CD4-positive, alpha-beta T cell treated with Interleukin-15 for 1 hour (primary cell): ENCODE data around the gene PRKD2.
A peak's percentile ranks its signal among the peaks of the same experiment; 100 is the strongest.
"Not testable (repeated sequence)": the region's sequence is repeated elsewhere in the genome, so short reads cannot be mapped to it uniquely, and the experiment has no call there.

Experiments used
- DNase-seq: peaks from one replicate; pipeline ENCODE4 v3.0.0-alpha.2; 2020

The PRKD2 gene

DNA sequence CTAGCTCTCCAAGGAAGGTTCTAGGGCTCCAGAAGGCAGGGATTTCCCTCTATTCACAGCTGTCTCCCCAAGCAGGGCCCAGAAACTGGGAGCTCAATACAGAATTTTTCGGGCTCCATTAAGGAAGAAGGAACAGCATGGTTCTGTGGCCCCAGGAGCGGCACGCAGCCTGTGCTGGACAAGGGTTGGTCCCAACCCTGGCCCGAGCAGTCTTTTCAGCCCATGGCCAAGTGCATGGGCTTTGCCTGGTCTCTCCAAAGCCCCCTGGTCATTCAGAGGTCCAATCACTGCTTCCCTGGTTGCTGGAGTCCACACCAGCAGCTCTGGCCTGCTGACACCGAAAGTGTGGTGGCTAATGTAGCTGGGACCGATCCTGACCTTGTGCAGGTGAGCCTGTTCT lies 6.6 kb upstream of the PRKD2 start:
- no peak for DNase-seq

DNA sequence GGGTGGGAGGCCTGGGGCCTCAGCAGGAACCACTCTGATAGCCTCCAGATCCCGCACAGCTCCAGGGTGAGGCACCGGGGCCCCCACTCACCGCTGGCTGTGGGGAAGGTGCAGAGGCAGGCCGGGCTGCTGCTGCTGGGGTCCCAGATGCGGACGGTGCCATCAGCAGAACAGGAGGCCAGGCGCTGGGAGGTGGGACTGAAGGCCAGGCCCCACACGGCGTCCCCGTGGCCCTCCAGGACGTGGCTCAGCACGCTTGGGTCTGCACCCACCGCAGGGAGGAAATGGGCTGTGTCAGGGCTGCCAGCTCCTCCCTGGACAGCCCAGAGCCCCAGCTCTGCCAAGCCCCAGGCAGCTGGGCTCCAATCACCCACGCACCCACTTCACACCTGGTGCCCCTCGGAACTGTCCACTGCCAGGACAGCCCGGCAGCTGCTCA lies 6.1 kb upstream of the PRKD2 start:
- no peak for DNase-seq

DNA sequence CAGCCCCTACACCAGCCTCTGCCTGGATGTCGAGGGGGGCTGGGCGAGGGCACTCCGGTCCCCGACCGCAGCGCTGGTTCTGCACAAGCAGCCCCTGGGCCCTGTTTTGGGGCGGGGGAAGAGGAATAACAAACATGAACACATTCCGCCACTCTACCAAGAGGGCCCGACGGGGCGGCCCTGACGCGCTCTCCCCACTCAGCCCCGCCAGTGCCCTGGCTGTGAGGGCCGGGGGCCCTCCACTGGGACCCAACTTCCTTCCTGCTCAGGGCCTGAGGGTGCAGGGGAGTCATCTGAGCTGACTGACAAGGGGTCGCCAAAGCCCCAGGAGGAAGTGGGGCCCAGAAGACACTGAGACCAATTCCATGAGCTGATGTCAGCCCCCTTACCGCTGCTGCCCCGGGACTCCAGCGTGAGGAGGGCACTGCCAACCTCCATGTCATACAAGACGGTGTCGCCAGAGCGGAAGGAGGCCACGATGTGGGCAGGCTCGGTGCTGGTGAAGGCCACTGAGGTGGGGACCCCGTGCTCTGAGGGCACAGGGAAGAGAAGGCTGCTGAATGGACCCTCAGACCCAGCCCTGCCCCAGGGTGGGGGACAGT lies 5.6 kb upstream of the PRKD2 start:
- DNase-seq = no peak

DNA sequence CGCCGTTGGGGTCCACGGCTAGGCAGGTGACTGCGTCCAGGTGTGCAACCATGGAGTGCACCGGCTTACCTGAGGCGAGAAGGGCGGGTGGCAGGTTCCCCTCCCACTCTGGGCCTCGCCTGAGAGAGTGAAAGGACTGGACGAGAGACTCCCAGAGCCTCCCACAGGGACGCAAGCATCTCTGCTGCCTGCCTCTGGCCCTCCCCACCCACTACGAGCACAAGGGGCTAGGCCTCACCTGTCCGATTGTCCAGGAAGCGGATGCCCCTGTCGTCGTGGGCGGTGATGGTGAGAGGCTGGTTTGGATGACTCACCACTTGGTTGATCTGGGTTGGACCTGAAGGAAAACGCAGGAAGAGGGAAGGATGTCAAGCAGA lies 5.1 kb upstream of the PRKD2 start:
- DNase-seq = no peak

DNA sequence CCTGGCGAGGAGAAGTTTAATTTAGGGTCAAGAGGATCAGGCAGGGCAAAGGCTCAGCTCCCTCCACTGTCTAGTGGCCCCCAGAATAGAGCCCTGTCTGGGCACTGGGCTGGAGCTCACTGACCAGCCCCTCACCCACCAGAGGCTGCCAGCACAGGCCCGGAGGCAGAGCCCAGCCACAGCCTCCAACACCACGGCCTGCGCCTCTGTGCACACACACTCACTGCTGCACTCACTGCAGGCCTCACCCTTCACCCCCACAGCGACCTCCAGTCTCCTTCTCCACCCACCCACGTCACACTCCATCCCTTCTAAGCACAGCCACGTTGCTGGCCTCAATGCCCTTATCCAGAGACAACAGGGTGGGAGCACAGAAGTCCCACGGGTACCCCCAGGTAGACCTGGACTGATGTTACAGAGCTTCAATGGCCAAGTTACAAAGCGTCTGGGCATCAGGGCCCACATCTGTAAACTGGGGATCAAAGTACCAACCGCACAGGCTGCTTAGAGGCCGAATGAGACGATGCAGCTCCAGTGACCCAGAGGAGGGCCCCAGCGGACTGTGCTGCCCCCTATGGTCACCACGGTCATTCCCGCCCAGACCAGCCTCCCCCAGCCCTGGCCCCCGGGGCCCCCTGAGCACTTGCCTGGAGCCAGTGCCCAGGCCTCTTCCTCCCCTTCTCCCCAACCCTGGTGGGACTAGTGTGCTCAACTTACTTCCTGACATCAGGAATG lies 4.5 kb upstream of the PRKD2 start:
- no peak for DNase-seq

DNA sequence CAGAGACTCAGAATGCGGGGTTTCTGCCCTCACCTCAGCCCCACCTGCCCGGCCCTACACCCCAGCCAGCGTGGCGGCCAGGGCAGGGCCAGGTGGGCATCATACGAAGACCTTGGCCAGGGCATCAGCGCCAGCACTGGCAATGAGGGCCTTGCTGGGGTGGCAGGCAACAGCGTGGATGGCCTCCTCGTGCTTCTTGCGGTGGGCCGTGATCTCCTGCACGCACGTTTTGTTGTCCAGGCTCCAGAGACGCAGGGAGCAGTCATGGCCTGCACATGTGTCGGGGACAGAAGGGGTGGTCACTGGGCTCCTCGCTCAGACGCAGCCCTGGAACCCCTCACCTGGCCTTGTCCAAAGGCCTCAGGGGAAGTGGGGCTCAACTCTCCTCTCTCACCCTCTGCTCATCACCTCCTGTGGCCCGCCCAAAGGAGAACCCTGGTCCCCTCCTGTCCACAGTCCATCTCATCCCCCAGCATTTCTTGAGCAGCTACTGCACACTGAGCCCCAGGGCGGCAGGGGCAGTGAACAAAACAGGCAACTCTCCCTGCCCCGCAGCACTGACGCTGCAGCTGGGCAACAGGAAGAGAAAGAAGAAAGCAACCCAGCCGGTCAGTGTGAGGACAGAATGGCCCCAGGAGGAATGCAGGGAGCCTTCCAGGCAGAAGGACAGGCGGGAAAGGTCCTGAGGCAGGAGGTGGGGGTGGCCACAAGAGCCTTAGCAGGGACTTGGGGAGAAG lies 3.8 kb upstream of the PRKD2 start:
- no peak for DNase-seq

DNA sequence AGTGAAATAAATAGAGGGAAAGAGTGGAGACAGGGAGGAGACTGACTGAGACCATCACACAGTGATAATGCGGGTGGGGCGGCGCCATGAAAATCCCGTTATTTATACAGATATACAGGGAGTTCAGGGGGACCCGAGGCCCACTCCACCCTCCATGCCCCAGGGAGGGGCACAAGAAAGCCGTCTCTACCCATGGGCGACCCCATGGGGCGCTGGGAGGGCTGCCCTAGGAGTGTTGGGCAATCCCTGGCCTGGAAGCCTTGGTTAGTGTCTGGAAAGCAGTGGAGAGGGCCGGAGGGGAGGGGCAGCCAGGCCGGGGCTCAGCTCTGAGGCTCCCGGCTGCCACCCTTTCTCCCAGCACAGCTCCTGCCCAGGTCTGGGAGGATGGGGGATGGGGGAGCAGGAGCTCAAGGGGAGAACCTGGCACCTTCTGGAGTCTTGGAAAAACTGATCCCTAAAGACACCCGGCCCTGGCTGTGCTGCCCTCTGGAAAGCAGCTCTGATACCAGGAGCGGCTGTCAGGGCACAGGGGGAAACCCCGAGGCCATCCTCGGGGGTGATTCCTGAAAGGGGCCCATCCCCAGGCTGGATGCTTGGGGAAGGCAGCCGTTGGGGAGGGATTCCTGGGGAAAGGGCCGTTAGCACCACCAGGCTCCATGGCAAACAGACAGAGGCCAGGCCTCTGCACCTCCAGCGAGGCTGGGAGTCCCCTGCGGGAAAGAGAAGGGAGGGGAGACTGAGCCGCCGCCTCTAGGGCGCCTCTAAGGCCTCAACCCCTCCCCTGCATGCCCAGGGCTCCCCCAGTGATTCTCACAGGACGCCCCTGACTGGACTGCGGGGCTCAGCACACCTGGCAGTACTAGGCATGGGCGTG lies 3.0 kb upstream of the PRKD2 start:
- DNase-seq = no peak

DNA sequence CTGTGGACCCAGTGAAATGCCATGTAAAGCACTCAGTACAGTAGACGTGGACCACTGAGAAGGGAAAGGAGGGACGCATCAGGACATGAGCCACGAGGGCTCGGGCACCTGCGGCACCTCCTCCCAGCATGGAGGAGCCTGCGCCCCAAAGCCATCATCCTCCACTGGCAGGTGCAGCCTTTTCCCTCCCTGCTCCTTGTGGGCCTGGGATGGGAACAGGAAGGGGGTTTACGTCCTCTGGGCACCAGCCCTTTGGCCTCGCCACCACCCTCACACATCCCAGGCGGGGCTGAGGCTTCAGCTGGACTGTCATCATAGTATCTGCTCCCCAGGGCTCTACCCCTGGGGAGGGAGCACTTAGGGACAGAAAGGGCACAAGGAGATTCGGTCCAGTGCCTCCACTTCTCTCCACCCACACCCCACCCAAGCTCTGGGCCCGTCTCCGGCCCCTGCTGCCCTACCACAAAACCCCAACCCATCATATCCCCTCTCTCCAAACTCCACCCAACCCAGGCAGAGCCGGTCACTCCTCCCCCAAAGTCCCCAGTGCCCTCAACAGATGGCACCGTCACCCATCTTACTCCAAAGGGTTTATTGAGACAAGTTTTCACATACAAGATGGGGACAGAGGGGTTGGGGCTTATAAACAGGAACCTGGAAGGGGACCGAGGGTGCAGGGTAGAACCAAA lies 2.2 kb upstream of the PRKD2 start:
- DNase-seq = peak; percentile 61

DNA sequence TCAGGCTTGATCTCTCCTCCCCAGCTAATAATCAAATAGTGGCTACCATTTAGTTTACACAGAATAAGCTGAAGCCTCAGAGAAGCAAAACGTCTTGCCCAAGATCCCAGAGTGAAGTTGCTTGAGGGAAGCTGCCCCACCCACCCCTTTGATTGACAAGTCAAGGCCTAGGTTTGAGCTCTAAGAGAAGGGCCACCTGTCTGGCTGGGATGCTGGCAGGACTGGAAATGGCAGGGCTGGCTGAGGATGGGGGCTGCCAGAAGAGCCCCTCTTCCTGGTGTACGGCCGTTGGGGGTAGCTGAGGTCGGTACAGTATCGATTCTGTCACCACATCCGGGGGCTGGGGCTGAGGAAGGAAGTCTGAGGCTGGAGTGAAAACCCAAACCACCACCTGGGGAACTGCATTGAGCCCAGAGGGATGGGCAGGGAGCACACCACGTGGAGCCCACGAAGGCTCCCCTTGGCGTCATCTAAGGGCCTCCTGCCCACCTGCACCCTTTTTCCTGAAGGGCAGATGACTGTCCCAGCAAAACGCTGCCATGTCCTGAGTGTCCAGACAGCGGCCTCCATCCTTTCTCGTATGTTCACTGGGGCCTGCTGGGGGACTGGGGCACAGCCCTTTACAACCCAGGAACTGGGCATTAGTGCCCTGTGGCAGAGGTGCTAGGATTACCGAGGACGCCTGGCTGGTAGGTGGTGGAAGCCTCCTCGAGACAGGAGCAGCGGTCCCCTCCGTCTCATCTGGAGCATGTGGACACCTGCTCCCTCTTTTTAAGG lies 1.4 kb upstream of the PRKD2 start:
- peak; percentile 67 for DNase-seq

DNA sequence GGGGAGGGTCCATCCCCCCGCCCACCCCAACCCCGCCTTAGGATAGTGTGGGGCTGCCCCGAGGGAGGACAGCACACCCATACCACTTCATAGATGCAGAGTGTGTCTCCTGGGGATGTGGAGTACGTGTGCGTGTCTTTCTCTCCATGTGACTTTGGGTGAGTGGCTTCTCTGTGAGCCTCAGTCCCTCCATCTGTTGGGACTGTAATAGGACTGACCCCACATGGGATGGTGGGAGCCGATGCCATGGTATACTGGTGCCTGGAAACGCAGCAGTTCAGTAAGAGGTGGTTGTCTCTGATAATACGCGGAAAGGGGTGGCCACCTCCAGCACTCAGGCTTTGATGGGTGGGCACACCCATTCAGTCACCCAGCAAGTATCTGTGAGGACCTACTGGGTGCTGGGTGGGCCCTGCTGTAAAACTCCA lies 816 bp upstream of the PRKD2 start:
- no peak for DNase-seq

DNA sequence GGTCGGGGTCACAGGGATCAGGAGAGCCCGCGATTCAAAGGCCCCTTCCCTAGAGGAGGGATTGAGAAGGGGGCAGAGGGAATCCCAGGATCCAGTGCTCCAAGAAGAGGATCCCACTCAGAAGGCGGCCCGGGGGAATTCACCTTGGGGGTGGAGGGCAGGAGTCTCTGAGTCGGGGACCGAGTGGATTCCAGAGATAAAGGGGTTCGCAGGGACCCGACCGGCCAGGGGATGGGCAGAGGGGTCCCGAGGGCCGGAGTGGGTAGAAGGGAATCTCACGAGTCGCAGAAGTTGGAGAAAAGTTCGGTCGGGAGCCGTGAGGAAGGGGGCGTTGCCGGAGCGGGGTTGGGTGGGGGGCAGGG lies 261 bp downstream of the PRKD2 start:
- DNase-seq = no peak

DNA sequence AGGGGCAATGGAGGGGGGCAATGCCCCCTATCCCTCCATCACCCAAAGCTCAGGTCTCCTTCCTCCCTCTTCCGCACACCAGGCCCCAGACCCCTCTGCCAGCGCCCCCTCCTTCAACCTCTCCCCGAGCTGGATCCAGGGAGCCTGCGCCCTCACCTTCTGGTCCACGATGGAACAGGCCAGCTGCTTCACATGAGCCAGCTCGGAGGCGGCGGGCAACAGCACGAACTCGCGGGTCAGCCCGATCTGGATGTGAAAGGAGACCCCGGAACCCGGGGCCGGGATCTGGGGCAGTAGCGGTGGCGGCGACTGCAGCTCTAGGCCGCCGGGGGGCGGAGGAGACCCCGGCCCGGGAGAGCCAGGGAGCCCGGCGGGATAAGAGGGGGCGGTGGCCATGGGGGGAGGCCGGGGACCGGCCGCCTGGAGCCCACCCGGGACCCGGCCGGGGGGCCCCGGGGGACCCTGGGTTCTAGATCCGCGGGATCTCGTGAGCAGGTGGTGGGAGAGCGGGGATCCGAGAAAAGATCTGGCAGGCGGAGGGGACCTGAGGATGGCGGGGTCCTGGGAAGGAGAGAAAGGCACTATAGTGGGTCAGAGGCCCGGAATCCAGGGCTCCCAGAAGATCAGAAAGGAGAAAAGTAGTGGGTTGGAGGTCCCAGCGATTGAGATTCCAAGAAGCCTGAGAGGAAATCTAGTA lies 791 bp downstream of the PRKD2 start:
- no peak for DNase-seq

DNA sequence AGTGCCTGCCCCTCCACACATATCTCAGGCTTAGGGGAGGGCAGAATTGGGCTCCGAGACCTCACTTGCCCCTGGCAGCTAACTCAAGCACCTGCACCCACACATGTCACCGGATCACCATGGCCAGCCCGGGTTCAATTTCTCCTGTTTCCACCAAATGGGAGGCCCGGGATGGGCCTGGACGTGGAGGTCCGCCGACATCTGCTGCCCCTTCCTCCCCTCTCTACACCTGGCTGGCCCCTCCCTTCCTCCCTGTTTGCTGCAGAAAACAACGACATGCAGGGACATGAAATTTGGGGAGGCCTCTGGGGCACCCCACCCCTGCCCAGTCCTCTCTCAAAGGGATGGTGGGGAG lies 1.3 kb downstream of the PRKD2 start:
- no peak for DNase-seq

DNA sequence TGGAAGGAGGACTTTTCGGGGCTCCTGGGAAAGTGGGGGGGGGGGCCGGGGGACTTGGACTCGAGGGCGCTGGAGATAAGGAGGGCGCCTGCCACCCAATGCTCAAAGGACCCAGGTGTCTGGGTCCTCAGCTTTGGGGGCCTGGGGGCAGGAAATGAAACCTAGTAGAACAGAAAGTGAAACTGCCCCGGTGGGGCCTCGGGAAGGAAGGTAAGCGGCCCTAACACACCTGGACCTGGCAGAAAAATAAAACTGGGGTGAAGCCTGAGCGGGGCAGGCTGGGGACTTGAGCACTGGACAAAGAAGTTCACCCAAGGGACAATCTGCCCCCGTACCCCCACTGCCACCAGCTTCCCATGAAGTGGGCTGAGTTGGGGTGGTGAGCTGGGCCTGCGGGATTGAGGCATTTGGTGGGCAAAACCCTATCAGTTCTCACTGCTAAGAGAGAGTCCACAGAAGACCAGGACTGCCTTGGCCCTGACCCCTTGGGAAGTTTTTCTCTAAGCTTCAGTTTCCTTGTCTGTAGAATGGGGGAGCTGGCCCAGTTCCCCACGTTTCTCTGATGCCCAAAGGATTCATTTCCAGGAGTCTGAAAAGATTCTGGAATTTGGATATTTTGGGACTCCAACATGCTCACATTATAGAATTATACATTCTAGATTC lies 2.3 kb downstream of the PRKD2 start:
- no peak for DNase-seq

DNA sequence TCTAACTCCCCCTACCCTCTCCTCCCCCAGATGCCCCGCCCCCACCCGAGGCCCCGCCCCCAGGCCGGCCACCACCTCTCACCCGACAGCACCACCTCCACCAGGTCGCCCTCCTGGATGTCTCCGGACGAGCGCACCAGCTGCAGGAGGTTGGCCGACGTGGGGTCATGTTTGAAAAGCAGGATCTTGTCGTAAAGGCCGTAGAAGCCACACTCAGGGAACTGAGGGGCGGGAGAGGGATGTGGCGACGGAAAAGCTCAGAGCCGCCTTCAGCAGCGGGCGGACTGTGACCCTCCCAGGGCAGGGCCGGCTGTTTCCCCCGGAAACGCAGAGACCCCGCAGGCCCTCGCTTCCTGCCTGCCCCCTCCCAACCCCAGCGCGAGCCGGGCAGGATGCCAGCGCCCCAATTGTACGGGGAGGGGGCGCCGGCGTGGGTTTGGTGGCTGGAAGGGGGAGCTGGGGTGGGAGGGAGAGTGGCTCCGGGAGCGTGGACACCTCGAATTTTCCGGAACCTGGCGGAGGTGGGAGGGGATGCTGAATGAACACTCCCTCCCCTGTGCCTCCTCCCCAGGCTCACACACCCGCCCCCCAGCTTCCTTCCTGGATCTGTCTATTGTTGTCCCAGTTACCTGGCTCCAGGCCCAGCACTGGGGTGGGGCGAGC lies 3.0 kb downstream of the PRKD2 start:
- DNase-seq = peak; percentile 71

DNA sequence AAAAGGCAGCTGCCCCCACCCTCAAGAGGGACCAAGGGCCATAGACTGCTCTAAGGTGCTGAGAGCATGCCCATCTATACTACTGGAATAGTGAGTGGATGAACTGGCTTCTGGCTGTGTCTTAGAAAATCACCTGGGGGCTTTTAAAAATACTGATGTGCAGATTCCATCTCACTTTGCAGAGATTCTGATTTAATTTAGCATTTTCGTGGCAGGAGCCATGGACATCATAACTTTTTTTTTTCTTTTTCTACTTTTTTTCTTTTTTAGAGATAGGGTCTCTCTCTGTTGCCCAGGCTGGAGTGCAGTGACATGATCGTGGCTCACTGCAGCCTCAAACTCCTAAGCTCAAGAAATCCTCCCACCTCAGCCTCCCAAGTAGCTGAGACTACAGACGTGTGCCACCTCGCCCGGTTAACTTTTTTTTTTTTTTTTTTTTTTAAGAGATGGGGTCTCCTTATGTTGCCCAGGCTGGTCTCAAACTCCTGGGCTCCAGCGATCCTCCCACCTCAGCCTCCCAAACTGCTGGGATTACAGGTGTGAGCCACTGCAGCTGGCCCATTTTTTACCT lies 4.1 kb downstream of the PRKD2 start:
- not testable (repeated sequence) for DNase-seq

DNA sequence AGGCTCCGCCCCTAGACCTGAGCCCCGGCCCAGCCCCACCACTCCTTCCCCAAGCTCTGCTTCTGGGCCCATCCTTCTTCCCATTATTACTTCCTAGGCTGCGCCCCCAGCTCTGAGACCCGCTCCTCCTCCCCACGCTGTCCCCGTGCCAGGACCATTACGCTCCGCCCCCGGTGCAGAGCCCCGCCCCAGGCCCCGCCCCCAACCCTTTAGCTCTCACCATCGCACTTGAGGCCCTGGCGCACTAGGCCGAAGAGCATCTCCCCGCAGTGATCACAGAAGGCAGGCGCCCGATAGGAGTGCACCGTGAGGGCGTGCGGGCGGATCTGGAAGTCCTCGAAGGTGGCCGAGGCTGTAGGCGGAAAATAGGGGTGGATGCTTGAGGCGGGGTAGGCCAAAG lies 6.2 kb downstream of the PRKD2 start:
- DNase-seq = no peak

DNA sequence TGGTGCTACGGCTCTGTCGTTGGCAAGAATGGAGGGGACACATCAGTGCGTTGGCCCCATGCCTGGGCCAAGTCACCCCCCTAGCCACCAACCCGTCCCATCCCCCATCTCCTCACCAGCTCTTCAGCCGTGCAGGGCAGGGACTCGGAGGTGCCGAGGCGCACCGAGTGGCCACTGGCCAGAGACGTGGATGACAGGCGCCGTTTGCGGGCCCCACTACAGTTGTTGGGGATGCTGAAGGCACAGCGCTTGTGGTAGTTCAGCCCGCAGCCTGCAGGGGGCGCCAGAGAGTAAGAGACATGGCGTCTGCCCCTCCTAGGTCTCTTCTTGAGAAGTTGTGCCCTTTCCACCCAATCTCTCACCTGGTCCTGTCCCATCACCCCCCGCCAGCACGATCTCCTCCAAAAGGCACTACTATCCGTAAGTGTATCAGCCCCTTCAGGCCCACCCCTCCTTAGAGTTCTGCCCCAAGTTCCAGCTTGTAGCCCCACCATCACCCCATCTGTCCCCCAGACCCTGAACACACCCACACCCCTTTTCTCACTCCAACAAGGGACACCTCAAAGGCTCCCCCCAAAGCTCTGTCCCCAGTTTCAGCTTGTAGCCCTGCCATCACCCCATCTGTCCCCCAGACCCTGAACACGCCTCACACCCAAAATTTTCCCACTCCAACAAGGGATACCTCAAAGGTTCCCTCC lies 12.4 kb downstream of the PRKD2 start:
- peak; percentile 75 for DNase-seq

DNA sequence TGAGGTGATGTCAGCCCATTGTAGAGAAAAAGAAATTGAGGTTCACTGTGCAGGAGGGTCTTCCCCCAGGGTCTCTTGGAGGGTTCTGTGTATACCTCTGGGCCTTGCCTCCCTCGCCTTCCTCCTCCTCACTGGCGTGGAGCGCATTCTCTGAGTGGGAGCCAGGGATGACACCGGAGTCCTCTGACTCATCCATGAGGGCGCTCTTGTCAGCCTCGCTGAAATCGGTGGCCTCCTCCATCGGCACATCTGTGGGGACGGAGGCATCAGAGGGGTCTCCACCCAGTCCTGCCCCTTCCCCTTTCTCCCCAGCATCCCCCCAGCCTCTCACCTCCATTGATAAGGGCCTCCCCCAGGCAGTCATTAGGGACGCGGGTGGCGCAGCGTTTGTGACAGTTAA lies 16.2 kb downstream of the PRKD2 start:
- no peak for DNase-seq
